ENCODE results near the gene SFMBT1.
A peak's percentile ranks its signal among the peaks of the same experiment; 100 is the strongest.

SFMBT1 gene

GRCh38 chr3:53044711-53045517, 959 bp downstream of the SFMBT1 start:
- H3K4me1 ChIP-seq: peaks cover 10 to 31% (median 23%) of the 10 kb centered on the region in 10 experiments; a peak in 19 of 20 replicates
- H3K27ac ChIP-seq: peak overlapping the region; percentile 80 to 97 (median 94)
- H4K20me1 ChIP-seq: peaks cover 0 to 50% (median 21%) of the 10 kb centered on the region in 11 experiments; a peak in 13 of 22 replicates
- H3K4me3 ChIP-seq: peak overlapping the region; percentile 78 to 99 (median 96)
- no peak for TF ChIP-seq Cebpa-rat (IDR thresholded peaks at IDR 0.05)
- no peaks in the 10 kb centered on the region for H3K9me3 ChIP-seq (replicated peaks in 1 of 11)
- peak overlapping the region; percentile 89 to 97 (median 95) for H3K9ac ChIP-seq
- H3K36me3 ChIP-seq: no peaks in the 10 kb centered on the region
- peaks cover 13 to 50% (median 41%) of the 10 kb centered on the region in 11 experiments; a peak in 21 of 22 replicates for H3K27me3 ChIP-seq
- peak overlapping the region; percentile 72 to 93 (median 85) for H3K4me2 ChIP-seq

- Histone ChIP-seq H3K4me3 (peak overlapping the region; percentile 78 to 99 (median 96)), H3K4me2 (peak overlapping the region; percentile 72 to 93 (median 85)), H3K27ac (peak overlapping the region; percentile 80 to 97 (median 94); a peak in 21 of 22 replicates), H3K4me1 (peaks cover 10 to 31% (median 23%) of the 10 kb centered on the region in 10 experiments; a peak in 19 of 20 replicates), H4K20me1 (peaks cover 0 to 56% (median 25%) of the 10 kb centered on the region in 11 experiments; a peak in 14 of 22 replicates), H3K36me3 (no peaks in the 10 kb centered on the region; a peak in 1 of 22 replicates), H3K27me3 (peaks cover 13 to 50% (median 41%) of the 10 kb centered on the region in 11 experiments; a peak in 21 of 22 replicates), H3K9me3 (replicated peaks in 1 of 11) (no peaks in the 10 kb centered on the region), H3K9ac (peak overlapping the region; percentile 89 to 97 (median 95))
- TF ChIP-seq Cebpa-rat (IDR thresholded peaks at IDR 0.05): no peak
Observed at GRCh38 chr3:53044371-53044710, 1.5 kb downstream of the SFMBT1 start.

GRCh38 chr3:53043738-53044137, 2.1 kb downstream of the SFMBT1 start:
- no peak for TF ChIP-seq Cebpa-rat (IDR thresholded peaks at IDR 0.05)
- peaks cover 0 to 62% (median 31%) of the 10 kb centered on the region in 11 experiments; a peak in 14 of 22 replicates for H4K20me1 ChIP-seq
- peak overlapping the region; percentile 72 to 93 (median 85); a peak in 21 of 22 replicates for H3K4me2 ChIP-seq
- no peaks in the 10 kb centered on the region; a peak in 1 of 22 replicates for H3K36me3 ChIP-seq
- peaks cover 10 to 31% (median 23%) of the 10 kb centered on the region in 10 experiments; a peak in 19 of 20 replicates for H3K4me1 ChIP-seq
- H3K9ac ChIP-seq: peak overlapping the region in 3 of 11 experiments; percentile 95 to 96 (median 96); a peak in 3 of 22 replicates
- no peak overlapping the region for H3K27ac ChIP-seq
- peak overlapping the region in 6 of 10 experiments; percentile 78 to 99 (median 95); a peak in 8 of 20 replicates for H3K4me3 ChIP-seq
- H3K9me3 ChIP-seq (replicated peaks in 1 of 11): no peaks in the 10 kb centered on the region
- H3K27me3 ChIP-seq: peaks cover 13 to 50% (median 41%) of the 10 kb centered on the region in 11 experiments; a peak in 21 of 22 replicates

GRCh38 chr3:53042651-53043050, 3.2 kb downstream of the SFMBT1 start:
- Histone ChIP-seq H3K9me3 (replicated peaks in 1 of 11) (no peaks in the 10 kb centered on the region), H3K27me3 (peaks cover 13 to 49% (median 41%) of the 10 kb centered on the region in 11 experiments; a peak in 21 of 22 replicates), H3K27ac (no peak overlapping the region), H3K9ac (no peak overlapping the region), H3K4me3 (no peak overlapping the region), H3K36me3 (no peaks in the 10 kb centered on the region; a peak in 1 of 22 replicates), H4K20me1 (peaks cover 0 to 73% (median 41%) of the 10 kb centered on the region in 11 experiments; a peak in 14 of 22 replicates), H3K4me1 (peaks cover 10 to 31% (median 23%) of the 10 kb centered on the region in 10 experiments; a peak in 19 of 20 replicates), H3K4me2 (no peak overlapping the region)
- TF ChIP-seq Cebpa-rat (IDR thresholded peaks at IDR 0.05): no peak

GRCh38 chr3:53040351-53040820, 5.5 kb downstream of the SFMBT1 start:
- H3K4me2 ChIP-seq: peak overlapping the region in 2 of 11 experiments; percentile 6 to 9; a peak in 2 of 22 replicates
- peaks cover 4 to 32% (median 21%) of the 10 kb centered on the region in 10 experiments; a peak in 18 of 20 replicates for H3K4me1 ChIP-seq
- H3K27me3 ChIP-seq: peaks cover 5 to 29% (median 21%) of the 10 kb centered on the region in 11 experiments; a peak in 16 of 22 replicates
- H4K20me1 ChIP-seq: peaks cover 4 to 96% (median 42%) of the 10 kb centered on the region in 11 experiments; a peak in 17 of 22 replicates
- no peak overlapping the region for H3K27ac ChIP-seq
- H3K36me3 ChIP-seq: no peaks in the 10 kb centered on the region; a peak in 1 of 22 replicates
- no peaks in the 10 kb centered on the region for H3K9me3 ChIP-seq (replicated peaks in 1 of 11)
- H3K4me3 ChIP-seq: no peak overlapping the region
- no peak overlapping the region for H3K9ac ChIP-seq
- TF ChIP-seq Cebpa-rat (IDR thresholded peaks at IDR 0.05): no peak

GRCh38 chr3:53039376-53039752, 6.5 kb downstream of the SFMBT1 start:
- Histone ChIP-seq H4K20me1 (peaks cover 4 to 96% (median 42%) of the 10 kb centered on the region in 11 experiments; a peak in 17 of 22 replicates), H3K4me3 (no peak overlapping the region), H3K9me3 (replicated peaks in 1 of 11) (no peaks in the 10 kb centered on the region), H3K27me3 (peaks cover 5 to 23% (median 15%) of the 10 kb centered on the region in 11 experiments; a peak in 16 of 22 replicates), H3K4me2 (no peak overlapping the region), H3K9ac (no peak overlapping the region), H3K27ac (no peak overlapping the region), H3K36me3 (no peaks in the 10 kb centered on the region; a peak in 1 of 22 replicates), H3K4me1 (peaks cover 4 to 28% (median 19%) of the 10 kb centered on the region in 10 experiments; a peak in 18 of 20 replicates)
- TF ChIP-seq Cebpa-rat (IDR thresholded peaks at IDR 0.05): no peak

GRCh38 chr3:53038679-53039375, 7.0 kb downstream of the SFMBT1 start:
- H3K4me2 ChIP-seq: no peak overlapping the region
- H3K4me1 ChIP-seq: peaks cover 4 to 22% (median 13%) of the 10 kb centered on the region in 10 experiments; a peak in 18 of 20 replicates
- peaks cover 4 to 91% (median 42%) of the 10 kb centered on the region in 11 experiments; a peak in 17 of 22 replicates for H4K20me1 ChIP-seq
- H3K4me3 ChIP-seq: no peak overlapping the region
- no peak for TF ChIP-seq Cebpa-rat (IDR thresholded peaks at IDR 0.05)
- H3K36me3 ChIP-seq: no peaks in the 10 kb centered on the region; a peak in 1 of 22 replicates
- H3K27ac ChIP-seq: no peak overlapping the region
- H3K9me3 ChIP-seq (replicated peaks in 1 of 11): no peaks in the 10 kb centered on the region
- no peak overlapping the region for H3K9ac ChIP-seq
- H3K27me3 ChIP-seq: peaks cover 4 to 18% (median 10%) of the 10 kb centered on the region in 11 experiments; a peak in 15 of 22 replicates
